KMS-11 (cell line): ENCODE data around the gene HOXB1.

Source experiments
- H2AFZ ChIP-seq: fragments of 200-600 bp; sonication (generic); 2 replicates; pipeline ENCODE4 v1.6.1; 2016; ENCODE audit warnings: antibody characterized with exemption, mixed run types, low read depth
- H3K27ac ChIP-seq: fragments of 200-600 bp; sonication (generic); 2 replicates; pipeline ENCODE4 v1.6.1; 2016; ENCODE audit warnings: mild to moderate bottlenecking, mixed run types
- H3K27me3 ChIP-seq: fragments of 200-600 bp; sonication (generic); 2 replicates; pipeline ENCODE4 v1.6.1; 2017; ENCODE audit warnings: mild to moderate bottlenecking, low read depth, mixed run types, moderate library complexity; ENCODE audit not compliant: insufficient read depth
- H3K36me3 ChIP-seq: fragments of 200-600 bp; sonication (generic); 2 replicates; pipeline ENCODE4 v1.6.1; 2017; ENCODE audit warnings: mild to moderate bottlenecking, mixed run types; ENCODE audit not compliant: insufficient read depth
- H3K4me1 ChIP-seq: fragments of 200-600 bp; sonication (generic); 2 replicates; pipeline ENCODE4 v1.6.1; 2016; ENCODE audit warnings: mild to moderate bottlenecking, low read depth, mixed run types; ENCODE audit not compliant: poor library complexity, severe bottlenecking
- H3K4me2 ChIP-seq: fragments of 200-600 bp; sonication (generic); 2 replicates; pipeline ENCODE4 v1.7.0; 2016; ENCODE audit warnings: mild to moderate bottlenecking, mixed run types
- H3K4me3 ChIP-seq: fragments of 200-600 bp; sonication (generic); IDR thresholded peaks from 2 replicates; pipeline ENCODE4 v1.6.1; 2017; ENCODE audit warnings: low read depth, low read length, mixed read lengths; ENCODE audit not compliant: insufficient read depth
- H3K79me2 ChIP-seq: fragments of 200-600 bp; sonication (generic); 2 replicates; pipeline ENCODE4 v1.6.1; 2016; ENCODE audit warnings: low read depth, mixed run types; ENCODE audit not compliant: insufficient read depth
- H3K9ac ChIP-seq: fragments of 200-600 bp; sonication (generic); 2 replicates; pipeline ENCODE4 v1.6.1; 2016; ENCODE audit warnings: mild to moderate bottlenecking, mixed run types
- H4K20me1 ChIP-seq: fragments of 200-600 bp; sonication (generic); 2 replicates; pipeline ENCODE4 v1.6.1; 2016; ENCODE audit warnings: mild to moderate bottlenecking, mixed run types; ENCODE audit not compliant: insufficient read depth
- CTCF ChIP-seq: fragments of 200-600 bp; sonication (generic); conservative IDR thresholded peaks from 2 replicates; pipeline ENCODE4 v1.6.1; 2017; ENCODE audit warnings: low read depth, mild to moderate bottlenecking, antibody characterized with exemption, low read length, moderate library complexity, mixed read lengths

HOXB1 gene

GRCh38 chr17:48552466-48553189, 21.8 kb upstream of the HOXB1 start:
- H3K9ac ChIP-seq: no peak overlapping the region
- H3K27ac ChIP-seq: no peak overlapping the region
- no peak overlapping the region for H3K4me3 ChIP-seq

GRCh38 chr17:48551596-48552465, 21.0 kb upstream of the HOXB1 start:
- H3K27ac ChIP-seq: no peak overlapping the region
- no peak overlapping the region for H2AFZ ChIP-seq
- TF ChIP-seq CTCF: no peak
- no peaks in the 10 kb centered on the region for H3K79me2 ChIP-seq
- H3K4me1 ChIP-seq: no peaks in the 10 kb centered on the region
- no peak overlapping the region for H3K4me3 ChIP-seq
- H3K9ac ChIP-seq: no peak overlapping the region
- no peaks in the 10 kb centered on the region for H3K36me3 ChIP-seq
- H3K4me2 ChIP-seq: no peak overlapping the region
- no peaks in the 10 kb centered on the region for H4K20me1 ChIP-seq
- H3K27me3 ChIP-seq: no peaks in the 10 kb centered on the region

More at GRCh38 chr17:48552466-48553189, 21.8 kb upstream of the HOXB1 start:
- Histone ChIP-seq H3K36me3 (no peaks in the 10 kb centered on the region), H3K4me1 (no peaks in the 10 kb centered on the region), H2AFZ (no peak overlapping the region), H3K27me3 (no peaks in the 10 kb centered on the region), H3K4me2 (no peak overlapping the region), H3K79me2 (no peaks in the 10 kb centered on the region), H4K20me1 (no peaks in the 10 kb centered on the region)
- TF ChIP-seq CTCF: no peak

GRCh38 chr17:48551214-48551555, 20.4 kb upstream of the HOXB1 start:
- Histone ChIP-seq H3K4me3 (no peak overlapping the region), H4K20me1 (no peaks in the 10 kb centered on the region), H3K4me1 (no peaks in the 10 kb centered on the region), H3K27ac (no peak overlapping the region), H3K79me2 (no peaks in the 10 kb centered on the region), H3K27me3 (no peaks in the 10 kb centered on the region), H3K4me2 (no peak overlapping the region), H3K9ac (no peak overlapping the region), H2AFZ (no peak overlapping the region), H3K36me3 (no peaks in the 10 kb centered on the region)
- no peak for TF ChIP-seq CTCF

GRCh38 chr17:48550502-48551213, 19.8 kb upstream of the HOXB1 start:
- Histone ChIP-seq H3K4me1 (no peaks in the 10 kb centered on the region), H3K36me3 (no peaks in the 10 kb centered on the region), H3K4me2 (no peak overlapping the region), H3K9ac (no peak overlapping the region), H3K27me3 (no peaks in the 10 kb centered on the region), H3K4me3 (no peak overlapping the region), H2AFZ (no peak overlapping the region), H4K20me1 (no peaks in the 10 kb centered on the region), H3K27ac (no peak overlapping the region), H3K79me2 (no peaks in the 10 kb centered on the region)
- no peak for TF ChIP-seq CTCF
